Retinal pigment epithelial cell (primary cell): ENCODE results near the gene VEGFD.

Experiments
- DNase-seq: peaks from one replicate; pipeline ENCODE4 v3.0.0-alpha.2; 2010; ENCODE audit warnings: low read depth
- H3K4me3 ChIP-seq: 2 replicates; pipeline ENCODE4 v1.5.1; 2011; ENCODE audit warnings: mild to moderate bottlenecking, low read length, control low read depth, moderate library complexity
- CTCF ChIP-seq: conservative IDR thresholded peaks from 2 replicates; pipeline ENCODE4 v1.5.1; 2011; ENCODE audit warnings: low read depth, low read length, control low read depth, inconsistent platforms

VEGFD gene

GRCh38 chrX:15413101-15413500, 28.9 kb upstream of the VEGFD start:
- TF ChIP-seq CTCF: no peak
- no peak for DNase-seq

GRCh38 chrX:15410947-15411346, 26.7 kb upstream of the VEGFD start:
- no peak for TF ChIP-seq CTCF
- no peak for DNase-seq
- H3K4me3 ChIP-seq: no peak overlapping the region

More at GRCh38 chrX:15413101-15413500, 28.9 kb upstream of the VEGFD start:
- no peak overlapping the region for H3K4me3 ChIP-seq

- H3K4me3 ChIP-seq: no peak overlapping the region
- DNase-seq: no peak
- no peak for TF ChIP-seq CTCF
Measured at GRCh38 chrX:15410430-15410829, 26.2 kb upstream of the VEGFD start.

- no peak overlapping the region for H3K4me3 ChIP-seq
- DNase-seq: no peak
- TF ChIP-seq CTCF: no peak
Measured at GRCh38 chrX:15405846-15406245, 21.6 kb upstream of the VEGFD start.

- no peak overlapping the region for H3K4me3 ChIP-seq
- no peak for TF ChIP-seq CTCF
- DNase-seq: no peak
Measured at GRCh38 chrX:15404401-15405096, 20.3 kb upstream of the VEGFD start.

GRCh38 chrX:15401378-15401777, 17.2 kb upstream of the VEGFD start:
- TF ChIP-seq CTCF: no peak
- no peak for DNase-seq
- H3K4me3 ChIP-seq: no peak overlapping the region

GRCh38 chrX:15399962-15400391, 15.8 kb upstream of the VEGFD start:
- no peak for DNase-seq
- H3K4me3 ChIP-seq: no peak overlapping the region
- TF ChIP-seq CTCF: no peak
